ENCODE measurements around the gene CDH13.

- no peak for TF ChIP-seq POLR2A (IDR thresholded peaks at IDR 0.05)
- no peak for TF ChIP-seq POLR2AphosphoS5 (IDR thresholded peaks at IDR 0.05)
- no peak for TF ChIP-seq CTCF (IDR thresholded peaks at IDR 0.05)
These were observed 73.9 kb downstream of the CDH13 start for GRCh38 chr16:82700541-82701235.
